Lung microvascular endothelial cell (primary cell): Measurements from ENCODE around the gene SLCO1B1. TPM values are rescaled to one million over a fixed set of nuclear protein-coding genes. Genes with fewer than 3 reads are reported as not detected.

Source experiments
- DNase-seq, 2 donors: peaks; one replicate each; pipeline versions ENCODE4 v3.0.0 to v3.0.0-alpha.2; 2010; ENCODE audit warnings: low read depth in 2 of 2
- total RNA-seq: library from RNA; depleted of rRNA; stranded (reverse); fragments of >200 nt; gene quantifications from 2 replicates; pipeline ENCODE4 v1.2.1, GENCODE V29; 2014

Gene SLCO1B1
- total RNA-seq, 1 donor from 2014 or later, result not detected

- no peak for DNase-seq
Observed at GRCh38 chr12:21220266-21220665, 89.3 kb downstream of the SLCO1B1 start.

- no peak for DNase-seq
Observed at GRCh38 chr12:21221072-21221471, 90.1 kb downstream of the SLCO1B1 start.

- DNase-seq, result no peak
Observed at GRCh38 chr12:21221778-21222177, 90.8 kb downstream of the SLCO1B1 start.

- no peak for DNase-seq
Observed at GRCh38 chr12:21223930-21224329, 92.9 kb downstream of the SLCO1B1 start.

GRCh38 chr12:21234395-21234794 lies 103.4 kb downstream of the SLCO1B1 start:
- no peak for DNase-seq

- DNase-seq, result no peak
Observed at GRCh38 chr12:21239866-21240265, 108.9 kb downstream of the SLCO1B1 start.

- peak in 1 of 2 donors; percentile 13 for DNase-seq
Observed at GRCh38 chr12:21248679-21249078, 117.7 kb downstream of the SLCO1B1 start.

GRCh38 chr12:21252070-21252469 lies 121.1 kb downstream of the SLCO1B1 start:
- no peak for DNase-seq

- DNase-seq, result no peak
Observed at GRCh38 chr12:21257172-21257571, 126.2 kb downstream of the SLCO1B1 start.

- DNase-seq, result no peak
Observed at GRCh38 chr12:21264232-21264631, 133.2 kb downstream of the SLCO1B1 start.

GRCh38 chr12:21265932-21266331 lies 134.9 kb downstream of the SLCO1B1 start:
- no peak for DNase-seq

GRCh38 chr12:21276826-21277225 lies 145.8 kb downstream of the SLCO1B1 start:
- peak in 1 of 2 donors; percentile 17 for DNase-seq

Other genes starting within 250 kb of the SLCO1B1 start
- not detected in 2 replicates for gene SLCO1A2, start 203.7 kb downstream of the SLCO1B1 start, total RNA-seq
- gene IAPP, start 241.7 kb downstream of the SLCO1B1 start, total RNA-seq, result not detected in 2 replicates